ENCODE data around the gene TMEM63B.
"Not testable (repeated sequence)": the region's sequence is repeated elsewhere in the genome, so short reads cannot be mapped to it uniquely, and the experiment has no call there.

TMEM63B gene

GRCh38 chr6:44094403-44095242 lies 32.7 kb upstream of the TMEM63B start:
- DNase-seq, result no peak

GRCh38 chr6:44095243-44095623 lies 32.1 kb upstream of the TMEM63B start:
- not testable (repeated sequence) for DNase-seq

GRCh38 chr6:44096612-44097011 lies 30.7 kb upstream of the TMEM63B start:
- peak; percentile 71 for DNase-seq

GRCh38 chr6:44097782-44098317 lies 29.5 kb upstream of the TMEM63B start:
- DNase-seq, result no peak

- DNase-seq, result no peak
These were observed 28.2 kb upstream of the TMEM63B start for GRCh38 chr6:44099192-44099591.

GRCh38 chr6:44100088-44100550 lies 27.2 kb upstream of the TMEM63B start:
- DNase-seq, result peak; percentile 51

- DNase-seq, result no peak
These were observed 25.5 kb upstream of the TMEM63B start for GRCh38 chr6:44101832-44102231.

GRCh38 chr6:44102527-44102926 lies 24.8 kb upstream of the TMEM63B start:
- DNase-seq, result no peak

GRCh38 chr6:44104481-44105021 lies 22.8 kb upstream of the TMEM63B start:
- DNase-seq, result peak; percentile 32

GRCh38 chr6:44105146-44105545 lies 22.2 kb upstream of the TMEM63B start:
- DNase-seq, result no peak

GRCh38 chr6:44105993-44106740 lies 21.2 kb upstream of the TMEM63B start:
- DNase-seq, result no peak

GRCh38 chr6:44107017-44107416 lies 20.3 kb upstream of the TMEM63B start:
- DNase-seq, result no peak

GRCh38 chr6:44108471-44108870 lies 18.9 kb upstream of the TMEM63B start:
- no peak for DNase-seq

- no peak for DNase-seq
These were observed 18.1 kb upstream of the TMEM63B start for GRCh38 chr6:44109212-44109611.

GRCh38 chr6:44110005-44110676 lies 17.2 kb upstream of the TMEM63B start:
- DNase-seq, result no peak

GRCh38 chr6:44110966-44111365 lies 16.4 kb upstream of the TMEM63B start:
- DNase-seq, result no peak

GRCh38 chr6:44111434-44112417 lies 15.6 kb upstream of the TMEM63B start:
- no peak for DNase-seq

GRCh38 chr6:44113414-44113813 lies 13.9 kb upstream of the TMEM63B start:
- no peak for DNase-seq

GRCh38 chr6:44115866-44116265 lies 11.5 kb upstream of the TMEM63B start:
- no peak for DNase-seq

- peak; percentile 26 for DNase-seq
These were observed 10.5 kb upstream of the TMEM63B start for GRCh38 chr6:44116641-44117382.
